GM12891 (cell line): Measurements from ENCODE around the gene CDH13.

Experiments
- PAX5 ChIP-seq: IDR thresholded peaks from 2 replicates; pipeline ENCODE4 v1.6.1; 2011; ENCODE audit warnings: low read length, moderate library complexity, mild to moderate bottlenecking; ENCODE audit not compliant: insufficient read depth, severe bottlenecking
- POLR2A ChIP-seq: IDR thresholded peaks from 2 replicates; pipeline ENCODE4 v1.6.1; 2011; ENCODE audit warnings: low read depth, low read length, control low read depth
- POLR2AphosphoS5 ChIP-seq: IDR thresholded peaks from 2 replicates; pipeline ENCODE4 v1.6.1; 2011; ENCODE audit warnings: low read depth, low read length, control low read depth
- POU2F2 ChIP-seq: IDR thresholded peaks from 2 replicates; pipeline ENCODE4 v1.6.1; 2011; ENCODE audit warnings: low read depth, mild to moderate bottlenecking, control low read depth, low read length, moderate library complexity
- SPI1 ChIP-seq: IDR thresholded peaks from 2 replicates; pipeline ENCODE4 v1.6.1; 2011; ENCODE audit warnings: low read depth, low read length, control low read depth
- TAF1 ChIP-seq: IDR thresholded peaks from 2 replicates; pipeline ENCODE4 v1.6.1; 2011; ENCODE audit warnings: low read depth, low read length, control low read depth

- TF ChIP-seq POLR2A: no peak
- TF ChIP-seq TAF1: no peak
- TF ChIP-seq POLR2AphosphoS5: no peak
- TF ChIP-seq SPI1: no peak
- TF ChIP-seq POU2F2: no peak
- TF ChIP-seq PAX5: no peak
Measured at GRCh38 chr16:82824408-82824807, 197.6 kb downstream of the CDH13 start.
